ENCODE measurements around the gene ENPEP. TPM values are rescaled to one million over a fixed set of nuclear protein-coding genes. Genes with fewer than 3 reads are reported as not detected.

ENPEP gene
- total RNA-seq, 4 donors from 2014 or later, result 3.7 to 6.3 (median 4.2) TPM

DNA sequence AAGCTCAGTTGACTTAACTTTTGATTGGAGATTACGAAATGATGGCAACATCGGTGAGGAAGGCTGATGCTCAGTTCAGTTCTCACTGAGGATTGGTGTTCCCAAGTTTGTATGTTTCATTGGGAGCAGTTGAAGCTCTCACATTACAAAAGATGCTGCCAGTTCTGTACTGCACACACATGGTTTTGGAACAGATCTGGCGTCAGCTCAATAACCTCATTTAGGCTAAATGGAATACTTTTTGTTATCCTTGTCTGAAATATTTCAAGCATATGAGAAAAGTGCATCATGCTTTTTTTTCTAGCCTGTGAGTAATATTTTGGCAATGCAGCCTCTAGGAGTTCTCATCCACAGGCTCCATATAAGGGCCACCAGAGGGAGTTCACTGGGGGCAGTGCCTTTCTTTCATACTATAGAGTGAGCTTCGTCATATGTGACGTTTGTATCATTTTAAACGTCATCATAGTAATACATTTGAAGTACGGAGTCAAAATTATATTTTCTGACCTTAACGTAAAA is 4.1 kb downstream of the ENPEP start:
- Histone ChIP-seq H3K9me3 (no peaks in the 10 kb centered on the region), H3K4me3 (no peak overlapping the region), H3K27ac (no peak overlapping the region), H3K4me1 (peaks cover 0 to 27% (median 0%) of the 10 kb centered on the region in 4 donors), H3K27me3 (no peaks in the 10 kb centered on the region), H3K36me3 (no peaks in the 10 kb centered on the region)
- TF ChIP-seq, protein P1, sequence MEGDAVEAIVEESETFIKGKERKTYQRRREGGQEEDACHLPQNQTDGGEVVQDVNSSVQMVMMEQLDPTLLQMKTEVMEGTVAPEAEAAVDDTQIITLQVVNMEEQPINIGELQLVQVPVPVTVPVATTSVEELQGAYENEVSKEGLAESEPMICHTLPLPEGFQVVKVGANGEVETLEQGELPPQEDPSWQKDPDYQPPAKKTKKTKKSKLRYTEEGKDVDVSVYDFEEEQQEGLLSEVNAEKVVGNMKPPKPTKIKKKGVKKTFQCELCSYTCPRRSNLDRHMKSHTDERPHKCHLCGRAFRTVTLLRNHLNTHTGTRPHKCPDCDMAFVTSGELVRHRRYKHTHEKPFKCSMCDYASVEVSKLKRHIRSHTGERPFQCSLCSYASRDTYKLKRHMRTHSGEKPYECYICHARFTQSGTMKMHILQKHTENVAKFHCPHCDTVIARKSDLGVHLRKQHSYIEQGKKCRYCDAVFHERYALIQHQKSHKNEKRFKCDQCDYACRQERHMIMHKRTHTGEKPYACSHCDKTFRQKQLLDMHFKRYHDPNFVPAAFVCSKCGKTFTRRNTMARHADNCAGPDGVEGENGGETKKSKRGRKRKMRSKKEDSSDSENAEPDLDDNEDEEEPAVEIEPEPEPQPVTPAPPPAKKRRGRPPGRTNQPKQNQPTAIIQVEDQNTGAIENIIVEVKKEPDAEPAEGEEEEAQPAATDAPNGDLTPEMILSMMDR (IDR thresholded peaks at IDR 0.05), result no peak
- TF ChIP-seq EP300 (IDR thresholded peaks at IDR 0.05), result no peak
- no peak for TF ChIP-seq POLR2A (IDR thresholded peaks at IDR 0.05)
- DNase-seq (ENCODE audit: low spot score in 2 of 2), result no peak
- 45 to 59% methylated on average over 8 of the region's 8 CpGs for WGBS, 2 donors

DNA sequence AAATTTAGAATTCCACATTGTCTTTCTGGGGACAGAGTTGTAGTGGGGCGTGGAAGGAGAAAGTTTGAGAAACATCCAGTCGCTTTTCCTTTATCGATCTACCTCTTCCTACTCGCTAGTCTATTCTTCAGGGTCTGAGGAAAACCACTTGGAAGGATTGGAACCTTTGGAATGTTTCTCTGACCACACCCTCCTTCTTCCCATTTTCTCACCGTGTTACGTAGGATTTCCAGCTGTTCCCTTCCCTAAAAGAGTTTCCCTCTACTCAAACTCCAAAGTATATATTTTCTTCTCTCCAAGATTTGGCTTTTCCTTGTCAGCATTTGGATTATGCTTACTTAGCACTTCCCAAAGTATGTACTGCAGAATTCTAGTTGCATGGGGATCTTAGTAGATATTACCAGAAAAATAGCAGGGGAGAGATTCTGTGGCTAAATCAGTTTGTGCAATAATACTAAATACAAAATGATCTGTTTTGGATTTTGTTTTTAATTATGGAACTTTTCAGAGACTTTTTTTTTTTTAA is 4.9 kb downstream of the ENPEP start:
- Histone ChIP-seq H3K27me3 (no peaks in the 10 kb centered on the region), H3K4me3 (no peak overlapping the region), H3K4me1 (peaks cover 0 to 22% (median 0%) of the 10 kb centered on the region in 4 donors), H3K9me3 (no peaks in the 10 kb centered on the region), H3K27ac (peak overlapping the region in 1 of 4 donors; percentile 17), H3K36me3 (no peaks in the 10 kb centered on the region)
- TF ChIP-seq EP300 (IDR thresholded peaks at IDR 0.05) (no peak), POLR2A (IDR thresholded peaks at IDR 0.05) (no peak)
- TF ChIP-seq, protein P1 (IDR thresholded peaks at IDR 0.05), result no peak
- no peak for DNase-seq (ENCODE audit: low spot score in 2 of 2)
- WGBS, 2 donors, result 74 to 75% methylated on average over 6 of the region's 6 CpGs

DNA sequence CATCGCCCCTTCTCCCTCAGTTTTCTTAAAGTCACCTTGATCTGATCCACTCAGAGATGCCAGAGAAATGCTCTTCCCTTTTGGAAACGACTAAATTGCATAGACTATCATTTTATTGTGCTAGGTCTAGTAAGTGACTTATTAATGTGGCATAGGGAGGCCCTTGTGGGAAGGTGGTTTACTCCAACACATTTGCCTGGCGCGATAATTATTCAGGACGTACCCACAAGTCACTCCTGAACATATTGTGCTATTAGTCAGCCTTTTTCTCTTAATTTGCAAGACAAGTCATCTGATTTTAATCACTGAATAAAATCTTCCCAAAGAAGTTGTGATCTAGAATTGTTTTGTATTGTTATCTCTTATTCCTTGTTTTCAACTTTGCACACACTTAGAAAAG is 7.6 kb downstream of the ENPEP start:
- 82% methylated on average over 5 of the region's 5 CpGs for WGBS, 2 donors
- Histone ChIP-seq H3K36me3 (no peaks in the 10 kb centered on the region), H3K27ac (no peak overlapping the region), H3K4me3 (no peak overlapping the region), H3K9me3 (no peaks in the 10 kb centered on the region), H3K4me1 (peaks cover 0 to 13% (median 0%) of the 10 kb centered on the region in 4 donors), H3K27me3 (no peaks in the 10 kb centered on the region)
- no peak for TF ChIP-seq POLR2A (IDR thresholded peaks at IDR 0.05)
- TF ChIP-seq EP300 (IDR thresholded peaks at IDR 0.05), result no peak
- TF ChIP-seq, protein P1 (IDR thresholded peaks at IDR 0.05), result no peak
- no peak for DNase-seq (ENCODE audit: low spot score in 2 of 2)

DNA sequence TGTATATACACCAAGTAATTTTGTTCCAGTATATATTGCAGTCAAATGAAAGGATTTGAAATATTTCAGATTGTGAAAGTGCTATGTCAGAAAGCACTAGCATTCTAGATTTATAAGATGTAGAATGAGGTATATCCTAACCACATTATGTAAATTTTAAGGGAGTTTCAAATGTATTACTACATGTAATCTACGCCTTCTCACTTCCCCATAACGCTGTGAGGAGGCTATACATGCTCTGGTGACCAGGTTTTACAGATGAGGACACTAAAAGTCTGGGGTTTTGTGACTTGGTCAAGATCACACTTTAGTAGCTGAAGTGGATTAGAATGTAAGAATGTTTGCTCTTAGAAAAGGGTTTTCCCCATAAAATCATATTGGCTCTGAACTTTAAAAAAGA is 8.1 kb downstream of the ENPEP start:
- TF ChIP-seq, protein P1 (IDR thresholded peaks at IDR 0.05), result no peak
- TF ChIP-seq EP300 (IDR thresholded peaks at IDR 0.05) (no peak), POLR2A (IDR thresholded peaks at IDR 0.05) (no peak)
- no peaks in the 10 kb centered on the region for H3K36me3 ChIP-seq
- peaks cover 0 to 13% (median 0%) of the 10 kb centered on the region in 4 donors for H3K4me1 ChIP-seq
- no peak overlapping the region for H3K4me3 ChIP-seq
- H3K9me3 ChIP-seq, result no peaks in the 10 kb centered on the region
- no peak overlapping the region for H3K27ac ChIP-seq
- DNase-seq (ENCODE audit: low spot score in 2 of 2), result no peak
- no peaks in the 10 kb centered on the region for H3K27me3 ChIP-seq
- 80 to 82% methylated on average over 2 of the region's 2 CpGs for WGBS, 2 donors

DNA sequence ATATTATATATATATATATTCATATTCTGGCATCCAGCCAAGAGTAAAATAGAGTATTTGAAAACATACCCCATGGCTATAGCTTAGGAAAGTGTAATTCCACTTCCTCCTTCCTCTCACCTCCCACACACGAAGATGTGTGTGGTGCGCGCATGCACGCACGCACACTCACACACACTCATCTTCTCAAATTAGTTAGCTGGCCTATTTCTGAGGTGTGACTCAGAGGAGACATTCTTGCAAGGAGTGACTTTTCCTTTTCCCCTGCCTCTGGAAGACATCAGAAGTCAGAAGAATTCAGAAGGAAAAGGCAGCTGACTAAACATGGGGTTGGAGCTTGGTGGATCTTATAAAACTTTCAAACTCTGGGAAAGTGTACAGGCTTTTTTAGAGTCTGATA is 8.8 kb downstream of the ENPEP start:
- no peak overlapping the region for H3K4me3 ChIP-seq
- H3K4me1 ChIP-seq, result peaks cover 0 to 13% (median 0%) of the 10 kb centered on the region in 4 donors
- WGBS, 2 donors, result 53 to 70% methylated on average over 5 of the region's 5 CpGs
- H3K36me3 ChIP-seq, result no peaks in the 10 kb centered on the region
- no peak for TF ChIP-seq EP300 (IDR thresholded peaks at IDR 0.05)
- no peak for TF ChIP-seq POLR2A (IDR thresholded peaks at IDR 0.05)
- TF ChIP-seq, protein P1 (IDR thresholded peaks at IDR 0.05), result no peak
- H3K9me3 ChIP-seq, result no peaks in the 10 kb centered on the region
- no peak for DNase-seq (ENCODE audit: low spot score in 2 of 2)
- H3K27ac ChIP-seq, result no peak overlapping the region
- H3K27me3 ChIP-seq, result no peaks in the 10 kb centered on the region

Measured in tibial nerve (tissue), 4 donors.